Activated T-helper 17 cell treated with anti-CD3 and anti-CD28 coated beads, Interleukin-2, amount 50 U/mL, for 72 hours (primary cell): ENCODE data around the gene SPAG5. TPM values are rescaled to one million over a fixed set of nuclear protein-coding genes. Genes with fewer than 3 reads are reported as not detected.

Source experiments
- ATAC-seq: fragments of 150-1000 bp; cut with Tn5 transposase; replicated peaks from 2 replicates; pipeline ENCODE4 v1.10.0; 2021; ENCODE audit warnings: mild to moderate bottlenecking, moderate library complexity
- H3K27ac Mint-ChIP-seq: one replicate; pipeline ENCODE4 v1.8.0; 2022; ENCODE audit warnings: mixed read lengths
- H3K27me3 Mint-ChIP-seq: one replicate; pipeline ENCODE4 v1.8.0; 2022; ENCODE audit warnings: mixed read lengths
- H3K36me3 Mint-ChIP-seq: one replicate; pipeline ENCODE4 v1.8.0; 2022; ENCODE audit warnings: low read depth, mild to moderate bottlenecking, mixed read lengths
- H3K4me1 Mint-ChIP-seq: one replicate; pipeline ENCODE4 v1.8.0; 2022; ENCODE audit warnings: mixed read lengths
- H3K4me3 Mint-ChIP-seq: one replicate; pipeline ENCODE4 v1.8.0; 2022; ENCODE audit warnings: mild to moderate bottlenecking, mixed read lengths
- H3K9me3 Mint-ChIP-seq: one replicate; pipeline ENCODE4 v1.8.0; 2022; ENCODE audit warnings: mixed read lengths
- total RNA-seq, 2 donors: library from RNA; stranded (reverse); gene quantifications; one replicate each; pipeline ENCODE4 v1.2.3, GENCODE V29; 2022

SPAG5 gene
- total RNA-seq, 2 donors from 2014 or later = 140 to 195 TPM

GRCh38 chr17:28549236-28550132, 49.3 kb downstream of the SPAG5 start:
- H3K27me3 Mint-ChIP-seq = no peaks in the 10 kb centered on the region
- H3K27ac Mint-ChIP-seq = peak overlapping the region; percentile 90
- no peaks in the 10 kb centered on the region for H3K9me3 Mint-ChIP-seq
- peaks cover 31% of the 10 kb centered on the region for H3K4me1 Mint-ChIP-seq
- ATAC-seq = peak; percentile 79
- H3K4me3 Mint-ChIP-seq = peak overlapping the region; percentile 96
- H3K36me3 Mint-ChIP-seq = peaks cover 35% of the 10 kb centered on the region

- H3K4me1 Mint-ChIP-seq = peaks cover 31% of the 10 kb centered on the region
- no peak for ATAC-seq
- H3K27ac Mint-ChIP-seq = peak overlapping the region; percentile 90
- H3K36me3 Mint-ChIP-seq = peaks cover 26% of the 10 kb centered on the region
- peak overlapping the region; percentile 96 for H3K4me3 Mint-ChIP-seq
- no peaks in the 10 kb centered on the region for H3K27me3 Mint-ChIP-seq
- H3K9me3 Mint-ChIP-seq = no peaks in the 10 kb centered on the region
These were observed 50.3 kb downstream of the SPAG5 start for GRCh38 chr17:28548417-28549130.

DNA sequence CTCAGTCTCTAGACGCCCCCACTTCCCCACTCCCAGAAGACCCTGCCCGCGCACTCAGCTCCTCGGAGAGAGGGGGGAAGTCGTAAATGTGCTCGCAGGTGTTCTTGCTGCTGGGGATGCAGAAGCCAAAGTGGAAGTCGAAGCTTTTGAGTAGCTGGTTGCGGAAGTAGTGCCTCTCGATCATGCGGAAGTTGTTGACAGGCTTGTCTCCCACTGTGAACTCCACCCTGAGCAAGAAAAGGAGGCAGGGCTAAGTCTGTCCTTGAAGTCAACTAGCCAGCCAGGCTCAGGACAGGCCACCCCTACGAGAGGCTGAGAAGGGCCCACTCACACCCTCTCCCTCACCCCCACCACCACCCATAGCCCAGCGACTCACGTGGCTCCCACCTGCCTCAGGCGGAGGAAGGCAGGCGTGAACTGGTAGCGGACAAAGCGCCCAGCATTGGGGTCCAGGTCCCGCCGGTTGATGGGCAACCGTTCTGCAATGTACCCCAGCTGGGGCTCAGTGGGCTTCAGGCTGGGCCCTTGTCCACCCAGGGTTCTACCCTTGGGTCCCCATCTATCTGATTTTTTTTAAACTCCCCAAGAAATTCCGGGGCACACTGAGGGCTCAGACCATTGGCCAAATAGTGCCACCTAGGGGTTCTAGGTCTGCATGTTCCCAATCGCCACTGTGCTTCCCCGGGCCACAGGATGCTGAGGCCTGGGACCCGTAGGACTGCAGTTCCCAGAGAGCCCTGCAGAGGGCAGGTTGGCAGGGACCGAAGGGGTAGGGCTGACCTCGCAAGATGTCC, 51.0 kb downstream of the SPAG5 start:
- Mint-ChIP-seq H3K9me3 (no peaks in the 10 kb centered on the region), H3K4me3 (peak overlapping the region; percentile 96), H3K27me3 (no peaks in the 10 kb centered on the region), H3K36me3 (peaks cover 19% of the 10 kb centered on the region), H3K4me1 (peaks cover 31% of the 10 kb centered on the region), H3K27ac (peak overlapping the region; percentile 90)
- peak; percentile 43 for ATAC-seq

DNA sequence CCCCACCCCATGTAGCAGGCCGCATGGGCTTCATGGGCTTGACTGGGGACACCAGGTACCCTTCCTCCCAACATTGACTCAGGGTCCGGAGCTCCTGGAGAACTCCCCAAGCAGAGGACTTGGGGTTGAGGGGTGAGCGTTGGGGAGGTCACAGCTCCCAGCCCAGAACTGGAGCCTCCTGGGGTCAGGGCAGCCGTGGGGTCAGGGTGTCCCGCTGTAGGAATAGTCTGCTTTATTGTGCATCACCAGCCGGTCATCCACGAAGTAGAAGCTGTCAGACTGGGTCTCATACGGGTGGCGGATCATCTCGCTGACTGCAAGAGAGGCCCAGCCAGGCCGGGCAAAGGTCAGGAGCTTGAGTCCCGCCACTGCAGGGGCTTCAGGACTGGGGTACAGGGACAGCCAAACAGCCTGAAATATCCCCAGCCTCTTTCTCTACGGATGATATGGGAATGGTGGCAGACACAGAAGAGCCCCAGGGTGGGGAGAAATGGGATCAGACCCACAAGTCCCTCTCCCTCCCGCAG, 51.7 kb downstream of the SPAG5 start:
- H3K9me3 Mint-ChIP-seq = no peaks in the 10 kb centered on the region
- H3K27me3 Mint-ChIP-seq = no peaks in the 10 kb centered on the region
- H3K4me3 Mint-ChIP-seq = no peak overlapping the region
- H3K27ac Mint-ChIP-seq = peak overlapping the region; percentile 90
- no peak for ATAC-seq
- peaks cover 31% of the 10 kb centered on the region for H3K4me1 Mint-ChIP-seq
- peaks cover 16% of the 10 kb centered on the region for H3K36me3 Mint-ChIP-seq

DNA sequence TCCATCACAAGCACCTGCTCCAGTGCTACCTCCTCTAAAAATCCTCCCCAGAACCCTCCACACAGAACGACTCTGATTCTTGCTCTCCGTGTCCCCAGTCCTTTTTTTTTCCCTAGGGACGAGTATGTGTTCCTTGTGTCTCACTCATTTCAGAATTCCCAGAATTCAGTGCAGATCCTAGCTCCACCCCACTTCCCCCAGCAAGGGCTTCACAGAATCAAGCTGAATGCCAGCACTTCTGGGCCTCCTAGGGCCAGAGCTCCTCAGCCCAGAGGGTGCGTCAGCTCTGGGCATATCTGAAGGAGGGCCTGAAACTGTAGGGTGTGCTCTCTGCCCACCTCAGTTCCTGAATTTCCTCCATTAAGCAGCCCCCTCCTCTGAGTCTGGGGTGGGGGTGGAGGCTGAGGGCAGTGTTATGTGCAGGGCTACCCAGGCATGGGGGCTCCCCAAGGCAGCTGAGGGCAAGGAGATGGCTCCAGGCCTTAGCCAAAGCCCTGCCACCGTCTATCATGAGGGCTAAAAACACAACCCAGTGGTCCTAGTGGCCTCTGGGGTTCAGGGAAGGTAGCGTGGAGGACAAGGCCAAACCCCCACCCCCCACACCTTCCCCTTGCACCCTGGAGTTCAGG, 52.9 kb downstream of the SPAG5 start:
- no peak overlapping the region for H3K4me3 Mint-ChIP-seq
- no peaks in the 10 kb centered on the region for H3K9me3 Mint-ChIP-seq
- peak overlapping the region; percentile 44 for H3K27ac Mint-ChIP-seq
- H3K36me3 Mint-ChIP-seq = peaks cover 6% of the 10 kb centered on the region
- H3K27me3 Mint-ChIP-seq = no peaks in the 10 kb centered on the region
- no peak for ATAC-seq
- H3K4me1 Mint-ChIP-seq = peaks cover 25% of the 10 kb centered on the region

DNA sequence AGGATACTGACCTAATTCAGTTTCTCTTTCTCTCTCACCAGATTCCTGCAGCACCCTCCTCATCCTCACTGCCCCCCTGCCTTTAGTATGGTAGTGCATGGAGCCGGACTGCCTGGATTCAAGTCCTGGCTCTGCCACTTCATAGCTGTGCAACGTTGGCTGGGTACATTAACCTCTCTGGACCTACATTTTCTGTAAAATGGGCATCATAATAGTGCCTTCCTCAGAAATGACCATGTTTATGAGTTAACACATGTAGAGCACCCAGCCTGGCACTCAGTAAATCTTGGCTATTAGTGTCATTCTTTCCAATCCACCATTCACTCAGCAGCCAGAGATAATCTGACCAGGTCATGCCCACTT, 53.7 kb downstream of the SPAG5 start:
- H3K4me1 Mint-ChIP-seq = peaks cover 18% of the 10 kb centered on the region
- peak overlapping the region; percentile 44 for H3K27ac Mint-ChIP-seq
- ATAC-seq = no peak
- H3K27me3 Mint-ChIP-seq = no peaks in the 10 kb centered on the region
- H3K36me3 Mint-ChIP-seq = peaks cover 6% of the 10 kb centered on the region
- H3K4me3 Mint-ChIP-seq = no peak overlapping the region
- H3K9me3 Mint-ChIP-seq = no peaks in the 10 kb centered on the region

DNA sequence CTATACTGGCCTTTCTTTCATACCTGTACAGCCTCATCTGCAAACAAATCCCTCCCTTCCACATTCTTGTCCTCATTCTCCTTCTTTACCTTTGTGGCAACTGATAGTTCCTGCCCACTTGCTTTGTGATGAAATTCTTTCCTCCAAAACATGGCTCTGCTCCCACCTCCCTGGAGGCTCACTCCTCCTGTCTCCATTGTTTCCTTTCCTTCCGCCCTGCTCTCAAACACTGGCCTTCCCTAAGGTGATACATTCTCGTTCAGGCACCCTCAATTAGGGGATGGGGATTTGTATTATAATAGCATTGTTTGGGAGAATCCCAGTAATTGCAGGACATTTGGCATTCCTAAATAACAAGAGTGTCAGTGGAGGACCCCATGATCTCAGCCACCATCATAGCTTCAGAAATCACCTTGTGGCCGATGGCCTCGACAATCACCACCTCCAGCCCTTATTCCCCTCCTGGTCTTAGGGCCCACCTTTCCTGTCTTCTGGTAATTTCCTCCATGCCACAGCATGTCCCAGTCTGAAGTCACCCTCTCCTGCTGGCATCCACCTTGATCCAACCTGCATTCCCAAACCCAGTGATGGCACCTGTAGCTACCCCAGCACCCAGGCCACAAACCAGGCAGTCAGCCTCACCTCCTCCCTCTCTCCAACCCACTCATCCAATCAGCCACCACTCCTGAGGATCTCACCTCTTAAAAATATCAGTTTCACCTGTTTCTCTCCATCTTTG, 54.3 kb downstream of the SPAG5 start:
- Mint-ChIP-seq H3K27me3 (no peaks in the 10 kb centered on the region), H3K4me3 (no peak overlapping the region), H3K36me3 (peaks cover 6% of the 10 kb centered on the region), H3K9me3 (no peaks in the 10 kb centered on the region), H3K27ac (peak overlapping the region; percentile 5), H3K4me1 (peaks cover 14% of the 10 kb centered on the region)
- no peak for ATAC-seq

DNA sequence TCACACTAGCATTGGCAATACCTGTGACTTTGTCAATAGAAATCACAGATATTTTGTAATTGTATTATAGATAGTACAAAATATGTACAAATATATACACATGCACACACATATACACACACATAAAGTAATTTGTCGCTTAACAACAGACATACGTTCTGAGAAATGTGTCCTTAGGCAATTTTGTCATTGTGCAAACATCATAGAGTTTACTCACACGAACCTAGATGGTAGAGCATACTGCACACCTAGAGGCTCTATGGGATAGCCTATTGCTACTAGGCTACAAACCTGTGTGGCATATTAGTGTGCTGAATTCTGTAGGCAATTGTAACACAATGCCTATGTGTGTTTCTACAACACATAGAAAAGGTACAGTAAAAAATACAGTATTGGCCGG, 57.4 kb downstream of the SPAG5 start:
- Mint-ChIP-seq H3K4me1 (no peaks in the 10 kb centered on the region), H3K36me3 (no peaks in the 10 kb centered on the region), H3K4me3 (no peak overlapping the region), H3K27ac (no peak overlapping the region), H3K27me3 (no peaks in the 10 kb centered on the region), H3K9me3 (no peaks in the 10 kb centered on the region)
- ATAC-seq = no peak

DNA sequence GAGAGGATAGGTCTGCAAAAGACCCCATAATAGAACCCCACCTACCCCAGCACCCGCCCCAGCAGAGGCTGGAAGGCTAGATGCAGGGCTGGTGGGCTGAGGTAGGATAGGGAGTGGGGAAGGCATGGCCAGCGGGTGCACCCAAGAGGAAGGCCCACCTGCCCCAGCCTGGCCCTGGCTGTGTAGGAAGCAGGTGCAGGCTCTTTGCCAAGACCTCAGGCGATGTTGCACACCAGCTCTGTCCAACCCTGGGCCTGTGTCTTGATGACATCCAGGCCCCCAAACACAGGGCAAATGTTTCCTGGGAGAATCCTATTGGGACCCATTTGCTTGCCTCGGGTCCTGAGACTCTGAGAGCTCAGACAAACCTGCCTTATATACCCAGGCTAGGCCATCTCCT, 58.6 kb downstream of the SPAG5 start:
- Mint-ChIP-seq H3K27ac (no peak overlapping the region), H3K4me1 (no peaks in the 10 kb centered on the region), H3K36me3 (no peaks in the 10 kb centered on the region), H3K4me3 (no peak overlapping the region), H3K9me3 (no peaks in the 10 kb centered on the region), H3K27me3 (no peaks in the 10 kb centered on the region)
- peak; percentile 9 for ATAC-seq

GRCh38 chr17:28538296-28538895, 60.4 kb downstream of the SPAG5 start:
- Mint-ChIP-seq H3K36me3 (no peaks in the 10 kb centered on the region), H3K9me3 (no peaks in the 10 kb centered on the region), H3K27me3 (no peaks in the 10 kb centered on the region), H3K27ac (no peak overlapping the region), H3K4me3 (no peak overlapping the region), H3K4me1 (no peaks in the 10 kb centered on the region)
- no peak for ATAC-seq

DNA sequence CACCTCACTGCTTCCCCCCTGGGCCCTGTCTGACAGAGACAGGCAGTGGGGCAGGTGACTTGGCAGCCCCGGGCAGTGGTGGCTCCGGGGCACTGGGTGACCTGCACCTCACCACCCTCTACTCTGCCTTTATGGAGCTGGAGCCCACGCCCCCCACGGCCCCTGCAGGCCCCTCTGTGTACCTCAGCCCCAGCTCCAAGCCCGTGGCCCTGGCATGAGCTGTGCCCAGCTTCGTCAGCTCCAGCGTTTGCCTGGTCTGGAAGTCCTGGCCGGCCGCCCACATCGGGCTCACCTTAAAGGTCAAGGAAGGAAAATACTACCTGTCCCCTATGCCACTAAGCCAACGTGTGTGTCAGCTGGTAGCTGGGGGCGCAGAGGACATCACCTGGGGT, 61.6 kb downstream of the SPAG5 start:
- no peaks in the 10 kb centered on the region for H3K27me3 Mint-ChIP-seq
- ATAC-seq = no peak
- H3K27ac Mint-ChIP-seq = no peak overlapping the region
- H3K9me3 Mint-ChIP-seq = no peaks in the 10 kb centered on the region
- H3K36me3 Mint-ChIP-seq = no peaks in the 10 kb centered on the region
- no peaks in the 10 kb centered on the region for H3K4me1 Mint-ChIP-seq
- H3K4me3 Mint-ChIP-seq = no peak overlapping the region

GRCh38 chr17:28536532-28537218, 62.1 kb downstream of the SPAG5 start:
- H3K4me3 Mint-ChIP-seq = no peak overlapping the region
- no peaks in the 10 kb centered on the region for H3K27me3 Mint-ChIP-seq
- no peak overlapping the region for H3K27ac Mint-ChIP-seq
- H3K36me3 Mint-ChIP-seq = no peaks in the 10 kb centered on the region
- no peak for ATAC-seq
- no peaks in the 10 kb centered on the region for H3K4me1 Mint-ChIP-seq
- no peaks in the 10 kb centered on the region for H3K9me3 Mint-ChIP-seq
